ENCODE measurements around the gene SH2D2A.

Gene SH2D2A

GRCh38 chr1:156802421-156802935 is 14.2 kb downstream of the SH2D2A start:
- DNase-seq: no peak

- DNase-seq: no peak
These were observed 15.1 kb downstream of the SH2D2A start for GRCh38 chr1:156801409-156802121.

- DNase-seq: peak; percentile 46
These were observed 19.3 kb downstream of the SH2D2A start for GRCh38 chr1:156797212-156797871.

GRCh38 chr1:156796340-156797097 is 20.1 kb downstream of the SH2D2A start:
- DNase-seq: no peak

- no peak for DNase-seq
These were observed 20.9 kb downstream of the SH2D2A start for GRCh38 chr1:156795787-156796186.

- DNase-seq: no peak
These were observed 21.3 kb downstream of the SH2D2A start for GRCh38 chr1:156795374-156795733.

- no peak for DNase-seq
These were observed 21.9 kb downstream of the SH2D2A start for GRCh38 chr1:156794506-156795373.

- no peak for DNase-seq
These were observed 26.9 kb downstream of the SH2D2A start for GRCh38 chr1:156789621-156790318.

- DNase-seq: no peak
These were observed 28.5 kb downstream of the SH2D2A start for GRCh38 chr1:156788136-156788535.

- no peak for DNase-seq
These were observed 30.0 kb downstream of the SH2D2A start for GRCh38 chr1:156786640-156787039.

- DNase-seq: no peak
These were observed 31.2 kb downstream of the SH2D2A start for GRCh38 chr1:156785458-156785857.

- DNase-seq: no peak
These were observed 35.0 kb downstream of the SH2D2A start for GRCh38 chr1:156781585-156782186.

GRCh38 chr1:156777573-156777972 is 39.1 kb downstream of the SH2D2A start:
- DNase-seq: no peak

GRCh38 chr1:156776942-156777341 is 39.7 kb downstream of the SH2D2A start:
- no peak for DNase-seq

GRCh38 chr1:156775799-156776198 is 40.8 kb downstream of the SH2D2A start:
- DNase-seq: no peak

GRCh38 chr1:156773607-156774006 is 43.0 kb downstream of the SH2D2A start:
- DNase-seq: no peak

- DNase-seq: no peak
These were observed 43.7 kb downstream of the SH2D2A start for GRCh38 chr1:156772728-156773497.

- DNase-seq: no peak
These were observed 44.4 kb downstream of the SH2D2A start for GRCh38 chr1:156772222-156772621.

GRCh38 chr1:156768610-156769295 is 47.9 kb downstream of the SH2D2A start:
- no peak for DNase-seq
